Stimulated activated CD4-positive, alpha-beta T cell treated with anti-CD3 and anti-CD28 coated beads, Interleukin-15, amount 100 ng/mL, for 1 hour (primary cell): ENCODE data around the gene LSMEM2.
"Not testable (repeated sequence)": the region's sequence is repeated elsewhere in the genome, so short reads cannot be mapped to it uniquely, and the experiment has no call there.

ENCODE experiments used
- DNase-seq, 2 donors: peaks; one replicate each; pipeline ENCODE4 v3.0.0-alpha.2; 2020; ENCODE audit warnings: low read depth in 1 of 2, low spot score in 1 of 2

LSMEM2 gene

GRCh38 chr3:50245831-50246516, 32.9 kb upstream of the LSMEM2 start:
- DNase-seq: peak; percentile 90 to 95

GRCh38 chr3:50246517-50246954, 32.4 kb upstream of the LSMEM2 start:
- peak; percentile 58 to 59 for DNase-seq

GRCh38 chr3:50248387-50248786, 30.5 kb upstream of the LSMEM2 start:
- DNase-seq: no peak

GRCh38 chr3:50249457-50249856, 29.4 kb upstream of the LSMEM2 start:
- DNase-seq: no peak

GRCh38 chr3:50250514-50250913, 28.4 kb upstream of the LSMEM2 start:
- no peak for DNase-seq

GRCh38 chr3:50251220-50251619, 27.7 kb upstream of the LSMEM2 start:
- no peak for DNase-seq

- no peak for DNase-seq
Observed at GRCh38 chr3:50254577-50255250, 24.2 kb upstream of the LSMEM2 start.

- no peak for DNase-seq
Observed at GRCh38 chr3:50255251-50255615, 23.7 kb upstream of the LSMEM2 start.

GRCh38 chr3:50256978-50257890, 21.7 kb upstream of the LSMEM2 start:
- DNase-seq: no peak

GRCh38 chr3:50258029-50258680, 20.7 kb upstream of the LSMEM2 start:
- DNase-seq: no peak

- no peak for DNase-seq
Observed at GRCh38 chr3:50258979-50259378, 19.9 kb upstream of the LSMEM2 start.

- no peak for DNase-seq
Observed at GRCh38 chr3:50259432-50260026, 19.4 kb upstream of the LSMEM2 start.

- peak; percentile 61 to 80 for DNase-seq
Observed at GRCh38 chr3:50260027-50260941, 18.6 kb upstream of the LSMEM2 start.

GRCh38 chr3:50260942-50261441, 17.9 kb upstream of the LSMEM2 start:
- DNase-seq: no peak

- DNase-seq: no peak
Observed at GRCh38 chr3:50261505-50261904, 17.4 kb upstream of the LSMEM2 start.

- not testable (repeated sequence) for DNase-seq
Observed at GRCh38 chr3:50262200-50262599, 16.7 kb upstream of the LSMEM2 start.

- no peak for DNase-seq
Observed at GRCh38 chr3:50262778-50263177, 16.1 kb upstream of the LSMEM2 start.

- DNase-seq: no peak
Observed at GRCh38 chr3:50263478-50264382, 15.2 kb upstream of the LSMEM2 start.
